GM21619 (cell line): ENCODE measurements around the gene S100A8.
"Not testable (repeated sequence)": the region's sequence is repeated elsewhere in the genome, so short reads cannot be mapped to it uniquely, and the experiment has no call there.

Experiments
- ATAC-seq: cut with Tn5 transposase; IDR thresholded peaks from one replicate; pipeline ENCODE4 v1.9.1; 2021; ENCODE audit not compliant: unreplicated experiment

Gene S100A8

DNA sequence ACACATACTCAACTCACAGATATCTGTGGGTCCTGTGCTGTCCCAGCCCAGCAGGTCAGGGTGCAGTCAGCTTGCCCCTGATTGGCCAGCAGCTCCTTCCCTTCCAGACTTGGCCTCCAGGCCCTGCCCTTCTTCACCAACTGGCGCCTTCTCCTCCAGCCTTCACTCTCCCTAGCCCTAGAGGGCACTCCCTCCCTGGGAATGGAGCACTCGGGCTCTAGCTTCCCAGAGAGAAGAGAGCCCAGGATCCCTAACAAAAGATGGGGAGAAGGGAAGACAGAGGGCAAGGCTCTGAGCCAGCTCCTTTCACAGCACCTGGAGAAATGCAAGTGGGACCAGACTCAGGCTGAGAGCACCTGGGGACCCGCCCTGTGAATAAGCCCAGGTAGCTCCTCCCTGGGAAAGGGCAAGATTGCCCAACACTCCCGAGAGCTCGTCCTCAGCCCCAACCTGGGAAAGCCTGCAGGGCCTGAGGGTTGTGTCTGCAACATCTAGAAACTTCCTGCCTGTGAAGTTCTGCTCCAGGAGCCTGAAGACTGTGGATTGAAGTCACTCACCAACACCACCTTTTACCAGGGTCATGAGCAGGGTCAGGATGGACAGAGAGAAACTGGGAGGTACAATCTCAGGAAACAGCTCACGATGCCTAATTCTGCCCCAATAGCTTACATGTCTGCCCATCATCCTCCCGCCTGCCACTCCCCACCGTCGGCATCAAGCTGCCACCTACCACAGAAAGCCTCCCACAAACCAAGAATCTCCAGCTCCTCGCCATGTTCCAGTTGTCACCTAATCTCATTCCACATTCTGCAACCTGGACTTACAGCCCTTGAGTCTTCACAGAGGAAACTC, 42.1 kb downstream of the S100A8 start, which contains the start of gene PGLYRP4:
Gene PGLYRP4 (minus strand): TSS at position 331 of the 852 bp plus-strand sequence. CDS start 909 bp downstream, outside the sequence.
- no peak for ATAC-seq

DNA sequence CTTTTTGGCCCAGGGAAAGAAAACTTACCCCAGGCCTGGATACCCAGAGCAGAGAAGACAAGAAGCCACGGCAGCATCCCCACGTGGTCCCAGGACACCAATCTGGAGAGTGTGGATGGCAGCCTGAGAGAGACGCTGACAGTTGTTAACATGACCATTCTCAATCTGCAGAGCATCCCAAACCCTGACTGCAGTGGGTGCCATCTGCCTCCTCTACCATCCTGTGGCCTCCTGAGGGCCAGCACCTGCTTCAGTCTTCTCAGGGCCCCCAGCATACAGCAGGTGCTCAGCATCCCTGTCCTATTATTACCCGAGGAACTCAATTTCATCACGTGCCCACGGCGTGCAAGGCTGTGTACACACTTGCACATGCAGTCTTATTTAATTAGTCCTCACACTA, 43.0 kb downstream of the S100A8 start:
- no peak for ATAC-seq

DNA sequence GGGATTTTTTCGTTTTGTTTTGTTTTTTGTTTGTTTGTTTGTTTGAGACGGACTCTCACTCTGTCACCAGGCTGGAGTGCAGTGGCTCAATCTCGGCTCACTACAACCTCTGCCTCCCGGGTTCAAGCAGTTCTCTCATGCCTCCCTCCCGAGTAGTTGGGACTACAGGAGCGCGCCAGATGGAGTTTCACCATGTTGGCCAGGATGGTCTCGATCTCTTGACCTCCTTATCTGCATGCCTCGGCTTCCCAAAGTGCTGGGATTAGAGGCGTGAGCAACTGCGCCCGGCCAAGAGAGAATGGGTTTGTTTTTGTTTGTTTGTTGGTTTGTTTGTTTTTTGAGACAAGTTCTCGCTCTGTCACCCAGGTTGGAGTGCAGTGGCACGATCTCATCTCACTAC, 43.8 kb downstream of the S100A8 start:
- ATAC-seq = not testable (repeated sequence)

DNA sequence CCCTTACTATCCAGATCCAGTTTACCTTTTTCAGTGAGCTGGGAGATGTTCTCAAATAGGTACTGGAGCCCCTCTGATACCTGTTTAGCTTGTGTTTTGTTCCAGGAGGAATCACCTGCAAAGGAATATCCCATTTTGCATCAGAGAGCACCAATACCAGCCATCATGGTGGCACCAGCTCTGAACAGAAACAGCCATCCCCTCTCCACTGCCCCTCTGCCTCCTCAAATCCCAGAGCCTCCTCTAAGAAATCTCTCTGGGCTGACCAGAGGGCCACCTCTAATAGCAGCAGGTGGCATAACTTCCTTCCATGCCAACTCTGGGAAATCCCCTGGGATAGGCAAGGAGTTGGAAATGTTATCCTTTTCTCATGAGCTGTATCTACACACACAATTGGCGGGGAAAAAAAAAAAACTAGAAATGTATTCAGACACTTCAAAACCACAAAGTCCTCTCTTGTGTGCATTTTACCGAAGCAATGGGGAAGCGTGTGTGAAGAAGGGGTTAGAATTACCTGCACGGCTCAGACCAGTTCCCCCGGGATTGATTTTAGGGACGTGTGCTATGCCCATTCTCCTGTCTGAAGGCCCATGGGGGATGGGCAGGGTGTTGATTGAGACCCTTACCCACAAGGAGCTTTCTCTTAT, 44.7 kb downstream of the S100A8 start:
- no peak for ATAC-seq

DNA sequence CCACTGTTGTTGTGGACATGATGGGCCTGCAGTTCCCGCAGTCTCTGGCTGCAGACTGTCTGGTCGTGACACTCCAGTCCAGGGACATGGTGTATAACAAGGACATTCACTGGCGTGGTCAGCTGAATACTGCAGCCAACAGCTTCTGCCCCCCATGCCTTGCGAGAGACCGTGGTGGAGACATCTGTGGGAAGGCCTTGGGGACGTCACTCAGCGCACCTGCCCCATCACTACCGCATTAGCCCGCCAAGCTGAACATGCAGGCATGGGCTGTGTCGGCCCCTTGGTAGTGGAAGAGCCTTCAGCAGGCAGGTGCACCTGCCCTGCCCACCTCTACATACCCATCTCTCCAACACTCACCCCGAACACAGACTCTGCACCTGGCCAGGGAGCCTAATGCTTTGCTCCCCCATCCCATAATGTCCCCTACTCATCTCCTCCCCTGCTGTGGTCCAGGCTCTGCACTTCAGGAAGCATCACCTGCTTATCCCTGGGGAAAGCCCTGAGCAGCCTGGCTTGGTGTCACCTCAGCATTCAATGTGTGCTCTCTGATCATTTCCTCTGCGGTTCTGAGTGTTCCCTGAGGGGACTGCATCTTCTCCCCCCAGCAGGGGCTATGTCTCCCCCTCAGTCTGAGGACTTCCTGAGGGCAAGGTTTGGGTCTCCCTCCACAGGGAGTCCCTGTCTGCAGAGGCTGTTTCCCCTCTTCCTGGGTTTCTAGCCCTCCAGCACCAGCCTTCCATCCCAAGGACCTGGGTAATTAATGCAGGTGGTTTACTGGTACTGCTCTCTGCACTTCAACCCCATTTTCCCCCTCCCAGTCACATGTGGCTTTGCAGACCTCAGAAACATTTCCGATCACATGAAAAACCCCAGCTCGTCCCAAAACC, 45.4 kb downstream of the S100A8 start:
- ATAC-seq = no peak

DNA sequence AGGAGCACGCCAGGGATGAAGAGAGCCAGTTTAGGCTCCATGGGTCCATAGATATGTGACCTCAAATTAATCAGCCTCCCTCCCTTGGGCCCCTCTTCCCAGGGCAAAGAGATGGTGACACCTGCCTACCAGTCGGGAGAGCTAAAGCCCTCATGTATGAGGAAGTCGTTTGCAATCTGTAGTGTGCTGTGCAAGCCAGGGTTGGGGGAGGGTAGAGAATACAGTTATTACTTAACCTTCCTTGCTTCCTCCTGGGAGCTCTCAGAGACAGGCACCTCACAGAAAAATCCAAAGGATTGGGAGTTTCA, 46.2 kb downstream of the S100A8 start:
- no peak for ATAC-seq

DNA sequence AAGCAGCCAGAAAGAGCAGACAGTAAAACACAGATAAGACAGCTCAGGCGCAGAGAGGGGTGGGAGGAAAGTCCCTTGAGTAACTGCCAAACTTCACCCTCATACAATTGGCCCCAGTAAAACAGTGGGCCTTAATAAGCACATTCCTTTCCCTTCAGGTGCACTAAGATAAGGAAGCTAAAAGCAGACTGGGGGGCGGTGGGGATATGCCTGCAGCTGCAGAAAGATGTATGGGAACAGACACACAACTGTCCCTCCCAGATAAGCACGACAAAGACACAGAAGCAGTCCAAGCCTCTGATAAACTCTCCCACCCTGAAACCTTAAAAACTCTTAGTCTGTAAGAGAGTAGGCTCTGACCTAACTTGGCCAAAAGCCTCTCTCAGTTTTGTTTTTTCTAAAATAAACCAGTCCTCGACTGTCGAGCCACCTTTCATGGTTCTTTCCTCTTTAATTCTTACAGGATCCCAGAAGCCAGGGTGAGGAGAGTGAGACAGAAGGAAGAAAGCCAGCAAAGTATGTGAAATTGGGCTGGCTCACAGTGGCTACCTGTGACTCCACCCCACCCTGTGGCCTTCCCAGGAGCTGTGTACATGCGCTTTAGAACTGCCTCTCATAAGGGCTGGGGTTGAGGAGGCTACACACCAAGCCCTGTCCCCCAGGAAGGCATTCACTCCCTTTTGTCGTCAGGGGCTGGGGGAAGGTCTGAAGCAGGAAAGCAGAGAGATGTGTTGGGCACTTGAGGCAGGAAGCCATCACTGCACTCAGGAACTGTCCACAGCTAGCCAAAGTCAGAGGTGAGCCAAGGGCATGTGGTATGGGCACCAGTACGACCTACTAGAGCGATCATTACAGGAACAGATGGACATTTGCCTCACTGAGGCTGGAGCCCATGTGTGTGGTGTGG, 46.8 kb downstream of the S100A8 start:
- ATAC-seq = no peak

DNA sequence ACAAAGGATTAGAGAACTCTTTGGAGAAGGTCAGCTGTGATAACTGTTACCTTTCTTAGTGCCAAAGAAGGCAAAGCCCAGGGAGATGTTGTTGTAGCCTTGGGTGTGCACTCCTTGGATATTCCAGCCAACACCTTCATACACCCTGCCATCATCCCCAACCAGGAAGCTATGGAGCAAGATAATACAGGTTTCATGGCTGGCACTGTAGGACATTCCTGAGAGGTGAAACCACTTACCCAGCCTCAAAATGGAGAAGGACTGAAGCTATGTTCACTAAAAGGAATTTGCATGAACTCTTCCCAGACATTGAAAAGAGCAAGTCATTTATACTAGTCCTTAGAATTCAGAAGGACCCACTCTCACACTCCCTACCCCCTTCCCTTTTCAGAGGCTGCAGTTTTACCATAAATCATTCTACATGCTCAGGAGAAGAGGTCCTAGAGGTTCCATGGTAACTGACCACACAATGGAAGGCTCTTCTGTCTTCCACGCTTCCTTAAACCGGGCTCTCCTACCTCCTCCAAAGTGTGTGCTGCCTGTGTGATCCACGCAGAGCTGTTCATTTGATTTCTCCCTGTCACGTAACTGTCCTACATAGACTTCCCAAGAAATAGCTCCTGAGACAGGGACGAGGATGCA, 47.7 kb downstream of the S100A8 start:
- no peak for ATAC-seq

DNA sequence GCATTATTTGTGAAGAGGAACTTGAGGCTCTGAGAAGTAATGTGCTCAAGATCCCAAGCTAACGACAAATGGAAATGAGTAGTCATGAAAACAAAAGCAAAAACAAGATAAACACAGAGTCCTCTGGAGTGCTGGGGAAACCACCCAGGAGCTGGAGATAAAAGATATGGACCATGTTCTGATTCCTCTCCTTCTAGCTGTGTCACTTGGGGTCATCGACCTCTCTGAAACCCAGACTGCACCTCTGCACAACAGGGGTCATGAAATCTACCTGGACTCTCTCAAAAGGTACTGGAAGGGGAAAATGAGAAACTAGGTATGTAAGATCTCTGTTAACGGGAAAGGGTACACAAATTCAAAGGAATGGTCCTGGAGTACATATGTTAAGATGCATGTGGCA, 48.7 kb downstream of the S100A8 start:
- ATAC-seq = no peak

DNA sequence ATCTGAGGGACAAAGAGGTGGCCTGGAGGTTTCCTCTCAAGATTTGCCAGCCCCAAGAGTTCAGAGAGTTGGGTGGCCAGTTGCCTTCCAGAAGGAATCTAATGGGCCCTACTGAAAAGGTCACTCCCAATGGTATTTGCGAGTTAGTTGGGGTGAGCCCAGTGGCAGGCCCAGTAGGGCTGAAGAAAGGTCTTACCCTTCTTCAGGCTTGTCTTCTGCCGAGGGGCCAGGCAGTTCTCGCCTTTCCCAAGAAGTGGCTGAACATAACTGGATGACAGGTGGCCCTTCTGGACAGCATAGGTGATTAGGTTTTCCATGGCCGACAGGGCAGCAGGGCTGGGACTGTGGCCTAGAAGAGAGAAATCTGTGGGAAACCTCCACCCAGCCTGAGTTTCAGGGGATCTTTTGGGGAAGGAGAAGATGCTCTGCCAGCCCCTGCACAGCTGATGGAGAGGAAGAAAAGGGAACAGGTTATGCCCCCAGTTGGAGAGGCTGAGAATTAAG, 49.4 kb downstream of the S100A8 start:
- ATAC-seq = no peak

DNA sequence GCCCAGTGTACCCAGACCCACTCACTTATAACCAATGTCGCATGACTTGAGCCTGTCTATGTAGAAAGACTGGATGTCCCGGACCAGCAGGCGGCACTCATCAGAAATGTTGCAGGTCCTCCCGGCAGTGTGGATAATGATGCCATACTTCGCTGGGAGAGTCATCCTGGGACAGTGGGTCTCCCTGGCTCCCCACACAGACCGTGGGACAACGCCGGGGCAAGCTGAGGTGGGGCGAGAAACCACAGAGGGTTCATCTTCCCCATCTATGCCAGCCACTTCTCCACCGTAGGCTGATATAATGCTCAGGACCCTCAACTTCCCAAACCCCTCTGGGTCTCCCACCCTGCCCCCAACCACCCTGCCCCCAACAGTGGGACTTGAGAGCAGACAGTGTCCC, 50.5 kb downstream of the S100A8 start:
- no peak for ATAC-seq
